Tongue (tissue), 2 donors: Measurements from ENCODE around the gene TUBB1. TPM values are rescaled to one million over a fixed set of nuclear protein-coding genes. Genes with fewer than 3 reads are reported as not detected.

Source experiments
- DNase-seq: peaks from one replicate; pipeline ENCODE4 v3.0.0-alpha.2; 2015
- total RNA-seq: library from RNA; depleted of rRNA; stranded (reverse); fragments of >200 nt; gene quantifications from one replicate; pipeline ENCODE4 v1.2.3, GENCODE V29; 2014

Gene TUBB1
- total RNA-seq, 1 donor from 2014 or later: 1.8 TPM

DNA sequence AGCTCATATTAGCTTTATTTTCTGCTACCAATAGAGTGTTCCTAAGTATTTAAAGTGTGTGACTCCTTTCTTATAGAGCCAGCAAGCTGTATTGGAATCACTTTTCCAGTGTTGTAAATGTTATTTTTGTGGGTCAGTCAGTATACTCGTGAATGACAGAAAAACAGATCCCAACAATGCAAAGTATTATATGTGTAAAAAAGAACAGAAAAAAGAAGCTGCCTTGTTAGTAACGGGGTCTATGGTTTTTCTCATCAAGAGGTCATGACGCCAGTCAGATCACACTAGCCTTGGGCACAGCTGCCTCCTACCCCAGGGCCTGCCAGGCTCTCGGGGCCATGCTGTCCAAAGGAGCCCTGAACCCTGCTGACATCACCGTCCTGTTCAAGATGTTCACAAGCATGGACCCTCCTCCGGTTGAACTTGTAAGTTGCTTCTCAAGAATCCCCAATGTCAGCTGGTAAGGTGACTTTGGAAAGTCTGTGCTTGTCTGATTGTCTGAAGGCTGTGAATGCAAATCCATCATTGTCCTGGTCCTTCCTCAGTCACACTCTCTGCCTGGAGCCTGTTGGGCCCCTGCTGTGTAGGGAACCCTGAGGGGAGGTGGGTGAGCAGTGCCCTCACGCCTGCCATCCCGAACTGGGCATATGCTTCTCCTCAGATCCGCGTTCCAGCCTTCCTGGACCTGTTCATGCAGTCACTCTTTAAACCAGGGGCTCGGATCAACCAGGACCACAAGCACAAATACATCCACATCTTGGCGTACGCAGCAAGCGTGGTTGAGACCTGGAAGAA, 28.4 kb upstream of the TUBB1 start:
- no peak for DNase-seq

DNA sequence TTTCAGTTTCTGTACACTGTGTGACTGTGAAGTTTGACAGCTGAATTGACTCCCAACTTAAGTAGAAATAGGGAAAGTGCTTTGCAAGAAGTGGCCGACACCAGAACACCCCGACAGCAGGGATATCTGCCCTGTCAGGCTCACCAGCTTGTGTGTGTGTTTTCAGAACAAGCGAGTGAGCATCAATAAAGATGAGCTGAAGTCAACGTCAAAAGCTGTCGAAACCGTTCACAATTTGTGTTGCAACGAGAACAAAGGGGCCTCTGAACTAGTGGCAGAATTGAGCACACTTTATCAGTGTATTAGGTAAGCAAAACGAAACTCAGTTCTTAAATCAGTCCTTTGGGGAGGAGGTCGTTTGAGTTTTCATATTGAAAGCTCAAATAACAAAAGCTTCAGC, 27.5 kb upstream of the TUBB1 start:
- DNase-seq: no peak

DNA sequence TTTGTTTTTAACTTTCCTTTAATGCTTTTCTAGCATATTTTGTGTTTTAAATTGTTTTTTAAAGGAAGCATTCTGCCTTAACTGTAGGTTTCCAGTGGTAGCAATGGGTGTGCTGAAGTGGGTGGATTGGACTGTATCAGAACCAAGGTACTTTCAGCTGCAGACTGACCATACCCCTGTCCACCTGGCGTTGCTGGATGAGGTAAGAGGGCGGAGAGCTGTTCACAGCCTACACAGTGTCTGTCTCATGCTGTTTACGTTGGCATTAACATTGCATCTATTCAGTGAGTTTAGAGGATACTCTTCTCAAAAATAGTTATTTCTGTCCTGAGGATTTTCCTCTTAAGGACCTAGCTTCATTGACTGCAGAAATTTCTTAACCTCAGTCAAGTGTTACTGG, 26.3 kb upstream of the TUBB1 start:
- no peak for DNase-seq

DNA sequence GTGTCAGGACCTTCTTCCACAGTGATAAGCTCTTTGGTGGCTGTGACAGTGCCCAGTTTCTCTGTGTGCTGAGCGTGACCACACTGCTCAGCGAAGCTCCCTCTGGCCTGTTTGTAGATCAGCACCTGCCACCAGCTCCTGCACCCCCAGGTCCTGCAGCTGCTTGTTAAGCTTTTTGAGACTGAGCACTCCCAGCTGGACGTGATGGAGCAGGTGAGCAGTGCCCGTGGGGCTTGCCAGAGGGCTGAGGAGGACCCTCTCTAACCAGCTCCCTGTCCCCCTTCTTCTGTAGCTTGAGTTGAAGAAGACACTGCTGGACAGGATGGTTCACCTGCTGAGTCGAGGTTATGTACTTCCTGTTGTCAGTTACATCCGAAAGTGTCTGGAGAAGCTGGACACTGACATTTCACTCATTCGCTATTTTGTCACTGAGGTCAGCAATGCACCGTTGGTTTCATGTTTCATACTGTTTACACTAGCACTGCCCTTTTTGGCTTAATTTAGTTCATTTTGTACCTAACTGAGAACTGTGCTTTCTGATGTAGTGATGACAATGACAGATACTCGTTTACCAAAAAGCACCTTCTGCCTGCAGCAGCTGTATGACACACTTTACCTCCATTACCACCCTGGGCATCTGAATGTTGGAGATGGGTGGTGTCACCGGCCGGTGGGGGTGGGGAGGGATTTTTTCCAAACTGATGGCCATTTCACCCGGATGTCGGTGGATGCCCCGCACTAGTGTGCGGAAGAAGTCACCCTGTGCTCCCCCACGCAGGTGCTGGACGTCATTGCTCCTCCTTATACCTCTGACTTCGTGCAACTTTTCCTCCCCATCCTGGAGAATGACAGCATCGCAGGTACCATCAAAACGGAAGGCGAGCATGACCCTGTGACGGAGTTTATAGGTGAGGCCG, 25.6 kb upstream of the TUBB1 start:
- DNase-seq: no peak

DNA sequence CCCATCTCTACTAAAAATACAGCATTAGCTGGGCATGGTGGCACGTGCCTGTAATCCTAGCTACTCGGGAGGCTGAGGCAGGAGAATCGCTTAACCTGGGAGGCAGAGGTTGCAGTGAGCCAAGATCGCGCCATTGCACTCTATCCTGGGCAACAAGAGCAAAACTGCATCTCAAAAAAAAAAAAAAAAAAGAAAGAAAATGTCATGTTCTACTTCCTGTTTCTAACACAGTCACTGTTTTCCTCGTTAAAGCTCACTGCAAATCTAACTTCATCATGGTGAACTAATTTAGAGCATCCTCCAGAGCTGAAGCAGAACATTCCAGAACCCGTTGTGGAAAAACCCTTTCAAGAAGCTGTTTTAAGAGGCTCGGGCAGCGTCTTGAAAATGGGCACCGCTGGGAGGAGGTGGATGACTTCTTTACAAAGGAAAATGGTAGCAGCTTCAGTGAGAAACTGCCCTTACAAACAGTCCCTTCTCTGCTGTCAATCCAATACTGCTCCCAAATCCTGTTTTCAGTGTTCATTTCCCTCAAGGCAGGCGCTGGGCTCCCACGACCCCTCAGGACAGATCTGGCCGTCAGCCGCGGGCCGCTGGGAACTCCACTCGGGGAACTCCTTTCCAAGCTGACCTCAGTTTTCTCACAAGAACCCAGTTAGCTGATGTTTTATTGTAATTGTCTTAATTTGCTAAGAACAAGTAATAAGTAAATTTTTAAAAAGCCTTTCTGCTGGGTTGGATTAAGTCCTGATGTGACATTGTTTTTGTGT, 24.7 kb upstream of the TUBB1 start:
- DNase-seq: no peak

DNA sequence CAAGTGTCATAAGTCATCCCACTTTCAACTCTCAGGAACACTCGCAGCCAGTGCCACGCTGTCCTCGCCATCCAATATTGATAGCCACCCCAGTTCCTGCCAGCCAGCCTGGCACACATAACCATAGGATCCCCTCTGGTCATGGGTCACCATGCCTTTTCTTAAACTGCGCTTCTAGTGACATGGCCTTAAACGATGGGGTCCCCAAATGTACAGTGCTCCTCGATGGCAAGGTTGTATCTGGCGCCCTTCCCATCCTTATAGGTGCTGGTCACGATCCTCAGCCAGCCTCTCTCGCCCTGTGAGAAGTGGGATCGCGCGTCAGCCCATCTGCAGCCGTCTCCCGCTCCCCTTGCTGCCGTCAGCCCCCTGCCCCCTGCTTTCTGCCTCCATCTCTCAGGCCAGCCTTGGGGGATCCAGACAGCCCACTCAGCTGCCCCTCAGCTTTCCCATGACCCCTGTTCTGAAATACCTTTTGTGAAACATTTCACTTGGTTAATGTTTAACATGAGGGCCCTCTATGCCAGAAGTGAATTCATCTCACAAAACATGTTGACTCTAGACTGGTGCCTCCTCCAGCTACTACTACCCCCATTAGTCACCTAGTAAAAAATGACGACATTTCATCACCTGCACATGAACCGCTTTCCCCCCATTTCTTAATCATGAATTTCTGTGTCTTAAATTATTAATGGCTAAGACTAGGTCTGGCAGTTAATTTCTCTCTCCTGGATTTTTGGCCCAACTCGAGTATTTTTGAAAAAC, 23.6 kb upstream of the TUBB1 start:
- no peak for DNase-seq

DNA sequence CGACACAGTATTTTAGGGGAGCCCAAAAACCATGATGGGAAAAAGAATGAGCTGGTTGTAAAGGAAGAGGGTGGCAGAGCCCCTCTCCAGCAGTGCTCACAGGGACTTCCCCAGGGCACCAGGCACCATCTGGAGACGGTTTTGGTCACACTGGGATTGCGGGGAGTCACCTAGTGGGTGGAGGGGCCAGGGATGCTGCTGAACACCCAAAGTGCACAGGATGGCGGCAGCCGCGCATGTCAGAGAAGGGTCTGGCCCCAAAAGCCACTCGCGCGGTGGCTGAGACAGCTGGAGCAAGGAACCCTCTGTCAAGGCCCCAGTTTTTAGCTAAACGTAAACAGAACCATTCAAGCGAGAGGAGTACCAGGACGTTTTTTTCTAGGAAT, 23.0 kb upstream of the TUBB1 start:
- DNase-seq: no peak

DNA sequence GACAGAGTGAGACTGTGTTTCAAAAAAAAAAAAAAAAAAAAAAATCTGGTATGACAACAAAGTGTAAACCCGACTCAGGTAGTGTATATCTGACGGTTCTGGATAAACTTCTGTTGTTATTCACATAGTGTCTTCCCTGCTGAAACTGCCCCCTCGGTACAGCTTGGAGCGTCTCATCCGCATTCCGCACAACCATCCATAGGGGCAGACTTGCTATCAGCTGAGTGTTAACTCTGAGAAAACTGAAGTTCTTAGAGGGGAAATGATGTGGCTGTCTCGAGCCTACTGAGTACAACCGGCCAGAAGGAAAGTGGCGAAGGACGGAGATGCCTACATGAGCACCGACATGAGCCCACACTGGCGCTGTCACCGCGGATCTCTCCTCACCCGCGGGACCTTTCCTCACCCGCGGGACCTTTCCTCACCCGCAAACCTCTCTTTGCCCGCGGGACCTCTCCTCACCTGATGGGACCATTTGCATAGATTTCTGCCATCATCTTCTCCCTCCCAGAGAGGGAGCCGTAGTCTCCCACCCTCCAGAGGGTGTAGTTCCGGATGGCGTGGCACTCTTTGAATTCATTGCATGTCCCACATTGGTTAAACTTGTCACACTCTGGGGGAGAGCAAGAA, 22.0 kb upstream of the TUBB1 start:
- no peak for DNase-seq

DNA sequence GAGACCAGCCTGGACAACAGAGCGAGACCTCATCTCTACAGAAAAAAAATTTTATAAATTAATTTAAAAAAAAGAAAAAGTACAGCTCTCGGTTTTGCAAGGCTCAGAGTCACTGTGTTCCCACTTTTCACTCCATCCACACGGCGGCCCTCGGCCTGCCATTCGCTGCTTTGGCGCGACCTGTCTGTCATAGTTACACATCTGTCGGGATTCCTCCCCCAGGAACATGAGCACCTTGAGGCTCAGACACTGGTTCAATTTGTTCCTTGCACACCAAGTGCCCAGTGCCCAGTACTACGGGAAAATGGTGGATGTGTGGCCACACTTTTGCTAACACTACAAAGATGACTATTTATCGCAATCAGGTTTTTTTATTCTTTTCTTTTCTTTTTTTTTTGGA, 20.6 kb upstream of the TUBB1 start:
- DNase-seq: no peak

DNA sequence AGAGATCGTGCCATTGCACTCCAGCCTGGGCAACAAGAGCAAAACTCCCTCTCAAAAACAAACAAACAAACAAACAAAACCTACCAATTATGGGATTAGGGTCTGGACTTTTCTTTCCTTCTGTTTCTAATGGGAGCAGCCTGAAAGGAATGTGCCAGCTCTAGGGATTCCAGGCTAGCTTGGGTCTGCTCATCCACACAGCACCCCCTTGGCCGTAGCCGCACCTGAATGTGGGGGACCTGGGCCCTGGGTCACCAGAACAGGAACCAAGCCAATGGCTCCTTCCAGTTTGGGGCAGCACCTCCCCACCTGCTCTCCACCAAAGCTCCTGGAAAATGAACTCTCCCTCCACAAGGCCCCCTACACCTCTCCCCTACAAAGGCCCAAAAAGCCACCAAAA, 18.9 kb upstream of the TUBB1 start:
- DNase-seq: no peak

DNA sequence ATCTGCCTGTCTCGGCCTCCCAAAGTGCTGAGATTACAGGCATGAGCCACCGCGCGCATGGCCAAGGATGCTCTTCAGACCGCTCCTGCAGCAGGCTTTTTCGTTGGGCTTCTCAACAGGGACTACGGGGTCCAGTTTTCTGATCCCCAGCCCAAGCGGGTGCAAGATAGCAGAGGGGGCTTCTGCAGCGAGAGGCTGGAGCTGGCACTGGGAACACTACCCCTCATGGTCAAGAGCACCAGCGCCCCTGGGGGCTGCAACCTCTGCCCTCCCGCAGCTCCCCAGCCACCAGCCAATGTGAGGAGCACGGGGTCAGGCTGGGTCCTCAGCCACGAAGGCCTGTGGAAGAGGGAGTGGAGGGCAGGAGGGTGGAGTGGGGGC, 18.2 kb upstream of the TUBB1 start:
- no peak for DNase-seq

DNA sequence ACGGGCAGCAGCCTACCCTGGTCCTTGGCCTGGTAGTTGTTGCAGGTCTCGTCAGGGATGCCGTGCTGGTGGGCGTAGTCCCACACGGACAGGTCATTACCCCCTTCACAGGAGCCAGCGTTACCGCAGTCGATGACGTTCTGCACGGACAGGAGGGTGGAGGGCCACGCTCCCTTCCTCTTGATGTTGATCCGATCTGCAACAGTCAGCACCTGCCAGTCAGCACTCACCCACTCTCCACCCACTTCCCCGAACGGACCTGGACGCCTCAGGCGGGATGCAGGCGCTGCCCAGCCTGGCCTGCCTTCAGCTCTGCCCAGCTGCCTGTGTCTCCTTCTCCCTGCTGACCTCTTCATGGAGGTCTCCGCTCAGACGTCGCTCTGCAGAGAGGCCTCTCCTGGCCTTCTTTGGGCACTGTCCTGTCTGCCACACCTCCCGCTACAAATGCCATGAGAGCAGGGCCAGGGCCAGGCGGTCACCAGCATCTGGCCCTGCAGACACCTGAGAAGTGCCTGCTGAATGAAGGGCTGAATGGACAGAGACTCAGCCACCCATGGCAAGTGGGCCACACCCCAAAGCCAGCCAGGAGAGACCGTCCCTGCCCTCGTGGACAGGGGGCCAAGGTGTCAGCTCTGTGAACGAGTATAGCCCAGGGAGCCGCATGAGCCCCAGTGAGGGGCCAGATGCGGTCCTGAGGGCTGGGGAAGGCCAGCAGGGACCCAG, 17.6 kb upstream of the TUBB1 start:
- DNase-seq: no peak

DNA sequence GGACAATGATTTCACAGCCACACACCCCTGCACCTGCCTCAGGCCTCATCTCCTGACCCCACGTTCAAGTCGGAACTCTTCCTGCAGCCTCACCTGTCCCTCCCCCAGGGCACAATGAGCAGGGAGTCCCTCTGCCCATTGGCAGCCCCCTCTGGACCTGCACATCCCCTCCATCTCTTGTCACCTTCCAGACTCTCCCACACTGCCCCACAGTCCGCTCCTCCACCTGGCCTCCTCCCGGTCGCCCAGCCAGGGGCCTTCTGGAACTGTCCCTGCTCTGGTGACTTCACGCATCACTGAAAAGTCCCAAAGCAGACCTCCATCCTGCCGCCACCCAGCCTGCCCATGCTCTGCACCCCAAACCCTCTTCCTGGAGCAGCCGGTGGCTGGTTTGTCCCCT, 16.8 kb upstream of the TUBB1 start:
- no peak for DNase-seq

DNA sequence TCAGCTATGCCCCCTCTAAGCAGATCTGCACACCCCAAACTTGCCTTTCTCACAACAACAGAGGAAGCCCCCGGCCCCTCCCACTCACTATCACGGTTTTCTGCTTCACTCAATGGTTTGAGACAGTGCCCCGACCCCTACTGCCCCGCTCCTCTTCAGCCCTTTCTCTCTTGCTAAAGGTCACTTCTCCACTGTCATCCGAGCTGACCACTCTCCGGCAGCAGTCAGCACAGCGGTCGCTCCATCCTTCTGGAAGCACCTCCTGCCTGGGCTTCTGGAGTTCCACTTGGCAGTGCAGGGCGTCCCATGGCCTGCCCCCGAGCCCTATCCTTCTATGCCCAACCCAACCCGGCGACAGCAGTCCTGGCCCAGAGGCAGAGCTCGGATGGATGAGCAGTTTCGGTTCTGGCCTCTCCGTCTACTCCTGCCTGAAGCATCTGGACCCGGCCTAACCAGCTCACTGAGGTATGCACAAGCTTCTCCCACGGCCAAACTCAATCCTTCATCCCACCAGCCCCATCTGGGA, 16.3 kb upstream of the TUBB1 start:
- no peak for DNase-seq

DNA sequence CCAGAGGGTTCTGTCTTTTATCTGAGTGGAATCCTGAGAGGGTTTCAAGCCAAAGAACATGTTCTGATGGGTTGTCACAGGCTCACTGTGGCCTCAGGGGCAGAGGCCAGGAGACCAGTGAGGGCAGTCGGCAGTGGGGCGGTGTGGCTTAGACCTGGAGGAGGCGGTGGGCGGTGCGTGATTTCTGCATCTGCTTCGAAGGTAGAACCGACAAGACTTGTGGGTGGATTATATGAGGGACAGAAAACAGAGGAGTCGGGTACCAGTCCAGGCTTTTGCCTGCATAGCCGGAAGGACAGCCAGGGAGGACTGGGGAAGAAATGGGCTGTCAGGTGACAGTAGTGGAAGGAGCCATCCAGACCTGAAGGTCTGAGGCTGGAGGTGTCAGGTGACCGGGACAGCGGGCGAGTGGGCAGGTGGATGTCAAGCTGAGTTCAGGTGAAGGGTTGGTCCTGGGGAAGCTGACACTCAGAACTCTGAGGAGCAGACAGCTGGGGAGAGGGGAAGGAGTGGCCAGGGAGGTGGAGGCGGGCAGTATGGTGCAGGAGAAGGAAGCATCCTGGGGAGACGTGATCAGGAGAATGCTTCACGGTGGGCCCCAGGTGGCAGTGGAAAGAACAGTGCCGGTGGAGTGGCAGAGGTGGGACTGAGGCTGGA, 15.3 kb upstream of the TUBB1 start:
- no peak for DNase-seq

DNA sequence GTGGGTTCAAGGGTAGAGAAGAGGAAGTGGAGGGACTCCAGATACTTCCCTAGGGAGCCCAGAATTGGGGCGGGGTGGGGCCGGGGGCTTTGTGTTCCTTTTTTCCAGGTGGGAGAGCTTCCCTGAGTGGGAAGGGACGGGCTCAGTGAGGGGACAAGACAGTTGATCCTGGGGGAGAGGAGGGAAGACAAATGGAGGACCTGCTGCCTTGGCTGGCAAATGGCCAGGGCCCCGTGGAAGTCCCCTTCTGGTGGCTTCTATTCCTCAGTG, 14.8 kb upstream of the TUBB1 start:
- DNase-seq: no peak

DNA sequence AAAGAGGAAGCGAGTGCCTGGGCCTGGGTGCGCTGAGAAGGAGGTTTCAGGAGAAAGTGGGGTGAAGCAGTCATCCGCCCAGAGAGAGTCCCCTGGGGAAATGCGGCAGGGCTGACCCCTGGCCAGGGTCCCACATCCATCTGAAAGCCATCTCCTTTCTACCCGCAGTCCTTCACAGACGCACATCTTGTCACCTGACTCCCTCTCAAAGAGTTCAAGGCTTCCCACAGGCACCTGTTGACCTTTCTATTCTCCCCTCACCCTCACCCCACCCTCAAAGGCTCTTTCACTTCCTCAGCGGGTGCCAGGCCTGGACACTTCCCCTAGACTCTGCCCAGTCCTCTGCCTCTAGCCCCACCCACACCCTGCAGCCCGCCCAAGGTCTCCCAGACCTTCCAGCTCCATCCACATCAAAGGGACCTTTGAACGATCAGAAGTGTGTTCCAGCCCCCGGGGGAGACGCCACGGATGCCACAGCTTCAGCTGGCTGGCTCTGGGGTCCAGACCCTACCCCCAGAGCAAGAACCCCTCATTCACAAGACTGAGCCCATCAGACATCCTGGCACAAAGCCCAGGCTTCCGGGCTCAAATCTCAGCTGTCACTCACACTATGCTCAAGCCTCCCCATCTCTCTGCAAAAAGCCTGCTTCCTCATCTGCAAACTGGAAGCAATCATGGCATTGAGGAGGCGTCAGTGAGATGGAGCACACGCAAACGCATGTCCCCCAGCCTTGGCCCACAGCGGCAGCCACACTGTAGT, 14.3 kb upstream of the TUBB1 start:
- peak; percentile 28 for DNase-seq

DNA sequence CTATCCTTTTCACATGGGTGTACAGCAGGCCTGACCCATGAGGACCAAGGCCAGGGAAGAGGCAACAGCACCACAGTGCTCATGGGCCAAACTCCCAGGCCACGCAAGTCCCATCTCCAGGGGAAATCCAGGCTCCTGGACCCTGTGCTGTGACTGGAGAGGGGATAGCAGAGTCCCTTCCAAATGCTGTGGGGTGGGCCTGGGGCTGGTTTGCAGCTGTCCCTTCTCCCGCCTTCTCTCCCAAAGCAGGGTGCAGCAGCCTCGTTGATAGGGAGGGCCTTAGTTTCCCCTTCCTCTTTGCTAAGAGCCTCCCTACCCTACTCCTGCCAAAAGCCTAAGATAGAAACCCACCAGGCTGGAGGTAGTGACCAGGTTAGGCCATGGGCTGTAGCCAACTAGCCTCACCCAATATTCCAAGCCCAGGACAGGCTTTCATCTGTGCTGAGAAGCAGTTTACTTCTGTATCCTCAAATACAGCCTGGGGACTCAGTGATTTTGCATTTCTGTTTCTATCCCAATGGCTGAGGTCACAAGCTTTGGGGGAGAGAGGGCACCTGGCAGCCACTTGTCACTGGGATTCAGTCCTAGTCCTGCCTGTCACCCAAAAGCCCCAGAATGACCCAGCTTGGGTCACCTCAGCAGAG, 13.6 kb upstream of the TUBB1 start:
- no peak for DNase-seq
